ENCODE measurements around the gene ACO2.

Gene ACO2

DNA sequence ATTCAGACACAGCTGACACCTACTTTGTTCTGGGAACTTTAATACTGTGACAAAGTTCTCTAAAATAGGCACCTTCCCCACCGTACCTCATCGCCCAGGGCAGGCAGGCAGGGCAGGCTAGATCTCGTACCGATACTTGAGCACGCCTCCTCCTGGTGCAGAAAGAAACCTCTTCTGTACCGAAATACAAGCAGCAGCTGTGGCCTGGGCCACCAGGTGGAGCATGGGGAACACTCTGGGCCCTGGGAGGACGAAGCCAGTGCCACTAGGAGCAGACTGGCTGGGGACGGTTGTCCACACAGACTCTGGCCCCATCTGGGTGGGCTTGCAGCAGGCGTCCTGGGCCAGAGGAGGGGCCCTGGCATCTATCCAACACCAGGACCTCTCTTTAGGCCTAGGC is 108.0 kb downstream of the ACO2 start:
- no peaks in the 10 kb centered on the region for H3K4me1 ChIP-seq (ENCODE audit: control insufficient read depth, insufficient read depth, low read length)
- H3K9ac ChIP-seq (ENCODE audit: low read depth, low read length) = no peak overlapping the region
- no peaks in the 10 kb centered on the region for H3K36me3 ChIP-seq (ENCODE audit: control insufficient read depth, insufficient read depth, low read length)
- no peak overlapping the region for H3K4me3 ChIP-seq (ENCODE audit: low read depth, low read length)
- H3K9me3 ChIP-seq (ENCODE audit: control insufficient read depth, insufficient read depth, low read length) = no peaks in the 10 kb centered on the region
- no peak overlapping the region for H3K27ac ChIP-seq (ENCODE audit: low read depth, low read length)
- no peaks in the 10 kb centered on the region for H3K27me3 ChIP-seq (ENCODE audit: control insufficient read depth, insufficient read depth, low read length)

DNA sequence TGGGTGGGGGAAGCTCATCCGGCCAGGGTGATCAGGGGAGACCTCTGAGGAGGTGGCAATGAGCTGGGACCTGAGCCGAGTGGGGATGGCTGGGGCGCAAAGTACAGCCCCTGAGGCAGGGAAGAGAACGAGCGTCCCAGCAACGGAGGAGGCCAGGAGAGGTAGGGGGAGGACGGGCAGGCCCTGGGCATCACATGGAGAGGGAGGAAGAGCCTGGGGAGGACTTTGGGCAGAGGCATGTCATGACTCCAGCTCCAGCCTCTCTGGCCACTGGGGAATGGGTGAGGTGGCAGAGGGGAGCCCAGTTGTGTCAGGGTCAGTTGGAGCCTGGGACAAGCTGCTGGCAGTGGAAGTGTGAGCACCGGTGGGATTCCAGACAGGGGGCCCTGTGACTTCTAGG is 109.2 kb downstream of the ACO2 start:
- Histone ChIP-seq H3K9ac (ENCODE audit: low read depth, low read length) (no peak overlapping the region), H3K36me3 (ENCODE audit: control insufficient read depth, insufficient read depth, low read length) (no peaks in the 10 kb centered on the region), H3K27me3 (ENCODE audit: control insufficient read depth, insufficient read depth, low read length) (no peaks in the 10 kb centered on the region), H3K27ac (ENCODE audit: low read depth, low read length) (no peak overlapping the region), H3K4me3 (ENCODE audit: low read depth, low read length) (no peak overlapping the region), H3K4me1 (ENCODE audit: control insufficient read depth, insufficient read depth, low read length) (no peaks in the 10 kb centered on the region), H3K9me3 (ENCODE audit: control insufficient read depth, insufficient read depth, low read length) (no peaks in the 10 kb centered on the region)

Measured in HUES48 (cell line).